HepG2 (cell line): Measurements from ENCODE around the gene CEBPA. TPM values are rescaled to one million over a fixed set of nuclear protein-coding genes. Genes with fewer than 3 reads are reported as not detected.

Source experiments
- EP300 ChIP-seq, 3 experiments: sonication (generic) in 1 of 3; formaldehyde crosslinking in 1 of 3; IDR thresholded peaks; 2 replicates each; pipeline versions ENCODE4 v1.5.1 to v1.6.1; 2011 to 2020; ENCODE audit warnings: low read depth in 2 of 3, low read length in 2 of 3, borderline replicate concordance in 1 of 3, improper control_type of control experiment in 1 of 3, mild to moderate bottlenecking in 1 of 3, missing genetic modification reagents in 1 of 3, moderate library complexity in 1 of 3
- HES4 ChIP-seq: sonication (generic); formaldehyde crosslinking; IDR thresholded peaks from 2 replicates; pipeline ENCODE4 v1.9.0; 2021; ENCODE audit warnings: mild to moderate bottlenecking, missing genetic modification reagents, borderline replicate concordance
- HNF4A ChIP-seq: sonication (generic); formaldehyde crosslinking; IDR thresholded peaks from 2 replicates; pipeline ENCODE4 v1.4.0; 2020; ENCODE audit warnings: missing genetic modification reagents
- NCOA2 ChIP-seq: sonication (generic); formaldehyde crosslinking; IDR thresholded peaks from 2 replicates; pipeline ENCODE4 v1.8.0; 2022; ENCODE audit warnings: inconsistent platforms
- SKI ChIP-seq: fragments of 450-650 bp; IDR thresholded peaks from one replicate; pipeline ENCODE4 v1.6.1; 2018; ENCODE audit warnings: mild to moderate bottlenecking; ENCODE audit not compliant: partially characterized antibody
- ZNF121 ChIP-seq: sonication (generic); formaldehyde crosslinking; IDR thresholded peaks from 2 replicates; pipeline ENCODE4 v1.5.0; 2020; ENCODE audit warnings: mild to moderate bottlenecking, missing genetic modification reagents
- ZNF263 ChIP-seq: sonication (generic); formaldehyde crosslinking; IDR thresholded peaks from 2 replicates; pipeline ENCODE4 v1.4.0; 2020; ENCODE audit warnings: missing genetic modification reagents
- ZNF563 ChIP-seq: sonication (generic); formaldehyde crosslinking; IDR thresholded peaks from 2 replicates; pipeline ENCODE4 v1.8.0; 2022; ENCODE audit warnings: mild to moderate bottlenecking, moderate library complexity, missing genetic modification reagents
- polyA plus RNA-seq, 8 experiments: library from polyadenylated mRNA; depleted of rRNA in 3 of 8; stranded (reverse) in 7 of 8; unstranded in 1 of 8; fragments of >200 nt; fragmentation: Illumina TruSeq in 4 of 8; extraction: Trizol in 4 of 8; gene quantifications; 2 replicates each; pipeline versions ENCODE4 v1.2.1 to v1.2.3, GENCODE V29; 2011 to 2016; ENCODE audit warnings: low read depth in 4 of 8, missing spikeins in 1 of 8, mixed read lengths in 1 of 8; ENCODE audit not compliant: insufficient read depth in 1 of 8
- total RNA-seq, 5 experiments: library from RNA; depleted of rRNA; stranded (reverse); fragments of >200 nt; fragmentation: Illumina TruSeq; extraction: Trizol; gene quantifications; 2 replicates each; pipeline ENCODE4 v1.2.3, GENCODE V29; 2016; ENCODE audit warnings: low read depth in 1 of 5
- TF ChIP-seq, protein P1 (sequence below): sonication (generic); formaldehyde crosslinking; IDR thresholded peaks from 2 replicates; pipeline ENCODE4 v1.4.0; 2020; ENCODE audit warnings: missing genetic modification reagents
- TF ChIP-seq, protein P2 (sequence below): sonication (generic); IDR thresholded peaks from 2 replicates; pipeline ENCODE4 v1.6.1; 2016; ENCODE audit warnings: low read depth, borderline replicate concordance
- TF ChIP-seq, protein P3 (sequence below): sonication (generic); formaldehyde crosslinking; IDR thresholded peaks from 2 replicates; pipeline ENCODE4 v1.4.0; 2020; ENCODE audit warnings: missing genetic modification reagents, borderline replicate concordance
- TF ChIP-seq, protein P4 (sequence below): sonication (generic); formaldehyde crosslinking; IDR thresholded peaks from 2 replicates; pipeline ENCODE4 v1.5.0; 2020; ENCODE audit warnings: mild to moderate bottlenecking, missing genetic modification reagents, borderline replicate concordance
- TF ChIP-seq, protein P5 (sequence below): sonication (generic); formaldehyde crosslinking; conservative IDR thresholded peaks from 2 replicates; pipeline ENCODE4 v1.4.0; 2020; ENCODE audit warnings: mild to moderate bottlenecking, missing genetic modification reagents, moderate library complexity

The CEBPA gene
- total and polyA plus RNA-seq, 2 of the 13 experiments (the other 11 are each of a cell fraction or from before 2014, with no cell fraction given): 24.8 to 103 TPM

DNA sequence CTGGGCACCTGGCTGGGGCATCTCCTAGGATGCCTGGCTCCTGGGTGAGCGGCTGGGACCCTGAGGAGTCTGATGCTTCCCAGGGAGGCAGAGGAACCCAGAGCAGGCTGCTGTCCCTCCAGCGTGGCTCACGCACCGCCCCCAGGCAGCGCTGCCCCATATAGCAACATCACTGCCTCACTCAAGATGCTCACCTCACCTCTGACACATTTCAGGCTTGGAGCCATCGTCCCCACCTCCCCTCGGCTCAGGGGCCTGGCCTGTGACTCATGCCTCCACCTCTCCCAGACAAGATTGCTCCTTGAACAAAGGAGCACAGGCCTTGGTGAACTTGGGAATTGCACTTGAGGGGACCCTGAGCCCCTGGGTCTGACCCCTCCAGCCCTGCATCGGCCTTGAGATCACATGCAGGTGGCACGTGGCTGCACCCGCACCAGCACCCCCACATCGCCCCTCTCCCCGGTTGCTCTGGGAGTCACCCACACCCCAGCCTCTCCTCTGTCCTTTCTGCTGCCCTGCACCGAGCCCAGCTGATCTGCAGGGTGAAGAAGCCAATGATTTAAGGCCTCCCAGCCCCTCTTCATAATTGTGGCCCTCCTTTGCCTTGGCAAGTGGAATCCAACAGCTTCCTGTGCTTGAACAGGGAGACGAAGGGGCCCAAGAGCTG lies 11.2 kb downstream of the CEBPA start (continued):
- TF ChIP-seq, protein P1, sequence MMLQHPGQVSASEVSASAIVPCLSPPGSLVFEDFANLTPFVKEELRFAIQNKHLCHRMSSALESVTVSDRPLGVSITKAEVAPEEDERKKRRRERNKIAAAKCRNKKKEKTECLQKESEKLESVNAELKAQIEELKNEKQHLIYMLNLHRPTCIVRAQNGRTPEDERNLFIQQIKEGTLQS (CRISPR knock-in tag): peak; percentile 16; the same call in 1 of the 2 replicates
- TF ChIP-seq ZNF263 (CRISPR knock-in tag): no peak
- TF ChIP-seq HES4: 0 out of 2 replicates have a peak, but pooled peaks have one; percentile 1
- TF ChIP-seq EP300 (IDR thresholded peaks at IDR 0.05; ENCODE audit: low read depth in 2 of 2, low read length in 2 of 2): peak in 1 of 2 experiments; percentile 4; a peak in 1 of 4 replicates
- TF ChIP-seq EP300 (CRISPR knock-in tag; IDR thresholded peaks at IDR 0.05; ENCODE audit: borderline replicate concordance): no peak; the same call in 1 of the 2 replicates
- no peak; the same call in 1 of the 2 replicates for TF ChIP-seq ZNF121 (CRISPR knock-in tag)
- TF ChIP-seq, protein P2, sequence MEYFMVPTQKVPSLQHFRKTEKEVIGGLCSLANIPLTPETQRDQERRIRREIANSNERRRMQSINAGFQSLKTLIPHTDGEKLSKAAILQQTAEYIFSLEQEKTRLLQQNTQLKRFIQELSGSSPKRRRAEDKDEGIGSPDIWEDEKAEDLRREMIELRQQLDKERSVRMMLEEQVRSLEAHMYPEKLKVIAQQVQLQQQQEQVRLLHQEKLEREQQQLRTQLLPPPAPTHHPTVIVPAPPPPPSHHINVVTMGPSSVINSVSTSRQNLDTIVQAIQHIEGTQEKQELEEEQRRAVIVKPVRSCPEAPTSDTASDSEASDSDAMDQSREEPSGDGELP: 0 out of 2 replicates have a peak, but pooled peaks have one; percentile 16
- TF ChIP-seq SKI: peak; percentile 55
- TF ChIP-seq NCOA2: 0 out of 2 replicates have a peak, but pooled peaks have one; percentile 19
- TF ChIP-seq, protein P3, sequence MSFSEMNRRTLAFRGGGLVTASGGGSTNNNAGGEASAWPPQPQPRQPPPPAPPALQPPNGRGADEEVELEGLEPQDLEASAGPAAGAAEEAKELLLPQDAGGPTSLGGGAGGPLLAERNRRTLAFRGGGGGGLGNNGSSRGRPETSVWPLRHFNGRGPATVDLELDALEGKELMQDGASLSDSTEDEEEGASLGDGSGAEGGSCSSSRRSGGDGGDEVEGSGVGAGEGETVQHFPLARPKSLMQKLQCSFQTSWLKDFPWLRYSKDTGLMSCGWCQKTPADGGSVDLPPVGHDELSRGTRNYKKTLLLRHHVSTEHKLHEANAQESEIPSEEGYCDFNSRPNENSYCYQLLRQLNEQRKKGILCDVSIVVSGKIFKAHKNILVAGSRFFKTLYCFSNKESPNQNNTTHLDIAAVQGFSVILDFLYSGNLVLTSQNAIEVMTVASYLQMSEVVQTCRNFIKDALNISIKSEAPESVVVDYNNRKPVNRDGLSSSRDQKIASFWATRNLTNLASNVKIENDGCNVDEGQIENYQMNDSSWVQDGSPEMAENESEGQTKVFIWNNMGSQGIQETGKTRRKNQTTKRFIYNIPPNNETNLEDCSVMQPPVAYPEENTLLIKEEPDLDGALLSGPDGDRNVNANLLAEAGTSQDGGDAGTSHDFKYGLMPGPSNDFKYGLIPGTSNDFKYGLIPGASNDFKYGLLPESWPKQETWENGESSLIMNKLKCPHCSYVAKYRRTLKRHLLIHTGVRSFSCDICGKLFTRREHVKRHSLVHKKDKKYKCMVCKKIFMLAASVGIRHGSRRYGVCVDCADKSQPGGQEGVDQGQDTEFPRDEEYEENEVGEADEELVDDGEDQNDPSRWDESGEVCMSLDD: peak; percentile 69; the same call in 1 of the 2 replicates
- TF ChIP-seq, protein P4, sequence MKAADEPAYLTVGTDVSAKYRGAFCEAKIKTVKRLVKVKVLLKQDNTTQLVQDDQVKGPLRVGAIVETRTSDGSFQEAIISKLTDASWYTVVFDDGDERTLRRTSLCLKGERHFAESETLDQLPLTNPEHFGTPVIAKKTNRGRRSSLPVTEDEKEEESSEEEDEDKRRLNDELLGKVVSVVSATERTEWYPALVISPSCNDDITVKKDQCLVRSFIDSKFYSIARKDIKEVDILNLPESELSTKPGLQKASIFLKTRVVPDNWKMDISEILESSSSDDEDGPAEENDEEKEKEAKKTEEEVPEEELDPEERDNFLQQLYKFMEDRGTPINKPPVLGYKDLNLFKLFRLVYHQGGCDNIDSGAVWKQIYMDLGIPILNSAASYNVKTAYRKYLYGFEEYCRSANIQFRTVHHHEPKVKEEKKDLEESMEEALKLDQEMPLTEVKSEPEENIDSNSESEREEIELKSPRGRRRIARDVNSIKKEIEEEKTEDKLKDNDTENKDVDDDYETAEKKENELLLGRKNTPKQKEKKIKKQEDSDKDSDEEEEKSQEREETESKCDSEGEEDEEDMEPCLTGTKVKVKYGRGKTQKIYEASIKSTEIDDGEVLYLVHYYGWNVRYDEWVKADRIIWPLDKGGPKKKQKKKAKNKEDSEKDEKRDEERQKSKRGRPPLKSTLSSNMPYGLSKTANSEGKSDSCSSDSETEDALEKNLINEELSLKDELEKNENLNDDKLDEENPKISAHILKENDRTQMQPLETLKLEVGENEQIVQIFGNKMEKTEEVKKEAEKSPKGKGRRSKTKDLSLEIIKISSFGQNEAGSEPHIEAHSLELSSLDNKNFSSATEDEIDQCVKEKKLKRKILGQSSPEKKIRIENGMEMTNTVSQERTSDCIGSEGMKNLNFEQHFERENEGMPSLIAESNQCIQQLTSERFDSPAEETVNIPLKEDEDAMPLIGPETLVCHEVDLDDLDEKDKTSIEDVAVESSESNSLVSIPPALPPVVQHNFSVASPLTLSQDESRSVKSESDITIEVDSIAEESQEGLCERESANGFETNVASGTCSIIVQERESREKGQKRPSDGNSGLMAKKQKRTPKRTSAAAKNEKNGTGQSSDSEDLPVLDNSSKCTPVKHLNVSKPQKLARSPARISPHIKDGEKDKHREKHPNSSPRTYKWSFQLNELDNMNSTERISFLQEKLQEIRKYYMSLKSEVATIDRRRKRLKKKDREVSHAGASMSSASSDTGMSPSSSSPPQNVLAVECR: peak; percentile 8; the same call in 1 of the 2 replicates
- TF ChIP-seq, protein P5, sequence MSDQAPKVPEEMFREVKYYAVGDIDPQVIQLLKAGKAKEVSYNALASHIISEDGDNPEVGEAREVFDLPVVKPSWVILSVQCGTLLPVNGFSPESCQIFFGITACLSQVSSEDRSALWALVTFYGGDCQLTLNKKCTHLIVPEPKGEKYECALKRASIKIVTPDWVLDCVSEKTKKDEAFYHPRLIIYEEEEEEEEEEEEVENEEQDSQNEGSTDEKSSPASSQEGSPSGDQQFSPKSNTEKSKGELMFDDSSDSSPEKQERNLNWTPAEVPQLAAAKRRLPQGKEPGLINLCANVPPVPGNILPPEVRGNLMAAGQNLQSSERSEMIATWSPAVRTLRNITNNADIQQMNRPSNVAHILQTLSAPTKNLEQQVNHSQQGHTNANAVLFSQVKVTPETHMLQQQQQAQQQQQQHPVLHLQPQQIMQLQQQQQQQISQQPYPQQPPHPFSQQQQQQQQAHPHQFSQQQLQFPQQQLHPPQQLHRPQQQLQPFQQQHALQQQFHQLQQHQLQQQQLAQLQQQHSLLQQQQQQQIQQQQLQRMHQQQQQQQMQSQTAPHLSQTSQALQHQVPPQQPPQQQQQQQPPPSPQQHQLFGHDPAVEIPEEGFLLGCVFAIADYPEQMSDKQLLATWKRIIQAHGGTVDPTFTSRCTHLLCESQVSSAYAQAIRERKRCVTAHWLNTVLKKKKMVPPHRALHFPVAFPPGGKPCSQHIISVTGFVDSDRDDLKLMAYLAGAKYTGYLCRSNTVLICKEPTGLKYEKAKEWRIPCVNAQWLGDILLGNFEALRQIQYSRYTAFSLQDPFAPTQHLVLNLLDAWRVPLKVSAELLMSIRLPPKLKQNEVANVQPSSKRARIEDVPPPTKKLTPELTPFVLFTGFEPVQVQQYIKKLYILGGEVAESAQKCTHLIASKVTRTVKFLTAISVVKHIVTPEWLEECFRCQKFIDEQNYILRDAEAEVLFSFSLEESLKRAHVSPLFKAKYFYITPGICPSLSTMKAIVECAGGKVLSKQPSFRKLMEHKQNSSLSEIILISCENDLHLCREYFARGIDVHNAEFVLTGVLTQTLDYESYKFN (CRISPR knock-in tag): peak; percentile 43; the same call in 1 of the 2 replicates
- peak; percentile 16; the same call in 1 of the 2 replicates for TF ChIP-seq HNF4A
- TF ChIP-seq ZNF563: peak; percentile 49; the same call in 1 of the 2 replicates
